ENCODE measurements around the gene NLGN2.

DNA sequence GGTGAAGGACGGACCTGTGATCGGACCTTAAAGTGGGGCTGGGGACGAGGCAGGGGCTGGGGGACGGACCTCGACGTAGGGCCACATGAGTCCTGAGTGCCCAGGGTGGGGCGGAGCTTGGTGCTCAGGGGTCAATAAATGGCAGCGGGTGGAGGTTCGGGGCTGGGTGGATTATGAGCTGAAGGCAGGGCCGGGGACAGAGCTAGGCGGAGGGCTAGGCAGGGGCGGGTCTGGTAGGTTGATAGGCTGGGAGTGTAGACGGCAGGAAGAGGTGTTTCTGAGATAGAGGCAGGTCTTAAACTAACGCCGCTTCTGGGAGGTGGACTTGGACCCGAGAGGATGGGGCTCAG, 37.9 kb downstream of the NLGN2 start:
- TF ChIP-seq, protein P1, sequence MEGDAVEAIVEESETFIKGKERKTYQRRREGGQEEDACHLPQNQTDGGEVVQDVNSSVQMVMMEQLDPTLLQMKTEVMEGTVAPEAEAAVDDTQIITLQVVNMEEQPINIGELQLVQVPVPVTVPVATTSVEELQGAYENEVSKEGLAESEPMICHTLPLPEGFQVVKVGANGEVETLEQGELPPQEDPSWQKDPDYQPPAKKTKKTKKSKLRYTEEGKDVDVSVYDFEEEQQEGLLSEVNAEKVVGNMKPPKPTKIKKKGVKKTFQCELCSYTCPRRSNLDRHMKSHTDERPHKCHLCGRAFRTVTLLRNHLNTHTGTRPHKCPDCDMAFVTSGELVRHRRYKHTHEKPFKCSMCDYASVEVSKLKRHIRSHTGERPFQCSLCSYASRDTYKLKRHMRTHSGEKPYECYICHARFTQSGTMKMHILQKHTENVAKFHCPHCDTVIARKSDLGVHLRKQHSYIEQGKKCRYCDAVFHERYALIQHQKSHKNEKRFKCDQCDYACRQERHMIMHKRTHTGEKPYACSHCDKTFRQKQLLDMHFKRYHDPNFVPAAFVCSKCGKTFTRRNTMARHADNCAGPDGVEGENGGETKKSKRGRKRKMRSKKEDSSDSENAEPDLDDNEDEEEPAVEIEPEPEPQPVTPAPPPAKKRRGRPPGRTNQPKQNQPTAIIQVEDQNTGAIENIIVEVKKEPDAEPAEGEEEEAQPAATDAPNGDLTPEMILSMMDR (IDR thresholded peaks at IDR 0.05; ENCODE audit: insufficient read depth, low read length): no peak
- TF ChIP-seq, protein P2, sequence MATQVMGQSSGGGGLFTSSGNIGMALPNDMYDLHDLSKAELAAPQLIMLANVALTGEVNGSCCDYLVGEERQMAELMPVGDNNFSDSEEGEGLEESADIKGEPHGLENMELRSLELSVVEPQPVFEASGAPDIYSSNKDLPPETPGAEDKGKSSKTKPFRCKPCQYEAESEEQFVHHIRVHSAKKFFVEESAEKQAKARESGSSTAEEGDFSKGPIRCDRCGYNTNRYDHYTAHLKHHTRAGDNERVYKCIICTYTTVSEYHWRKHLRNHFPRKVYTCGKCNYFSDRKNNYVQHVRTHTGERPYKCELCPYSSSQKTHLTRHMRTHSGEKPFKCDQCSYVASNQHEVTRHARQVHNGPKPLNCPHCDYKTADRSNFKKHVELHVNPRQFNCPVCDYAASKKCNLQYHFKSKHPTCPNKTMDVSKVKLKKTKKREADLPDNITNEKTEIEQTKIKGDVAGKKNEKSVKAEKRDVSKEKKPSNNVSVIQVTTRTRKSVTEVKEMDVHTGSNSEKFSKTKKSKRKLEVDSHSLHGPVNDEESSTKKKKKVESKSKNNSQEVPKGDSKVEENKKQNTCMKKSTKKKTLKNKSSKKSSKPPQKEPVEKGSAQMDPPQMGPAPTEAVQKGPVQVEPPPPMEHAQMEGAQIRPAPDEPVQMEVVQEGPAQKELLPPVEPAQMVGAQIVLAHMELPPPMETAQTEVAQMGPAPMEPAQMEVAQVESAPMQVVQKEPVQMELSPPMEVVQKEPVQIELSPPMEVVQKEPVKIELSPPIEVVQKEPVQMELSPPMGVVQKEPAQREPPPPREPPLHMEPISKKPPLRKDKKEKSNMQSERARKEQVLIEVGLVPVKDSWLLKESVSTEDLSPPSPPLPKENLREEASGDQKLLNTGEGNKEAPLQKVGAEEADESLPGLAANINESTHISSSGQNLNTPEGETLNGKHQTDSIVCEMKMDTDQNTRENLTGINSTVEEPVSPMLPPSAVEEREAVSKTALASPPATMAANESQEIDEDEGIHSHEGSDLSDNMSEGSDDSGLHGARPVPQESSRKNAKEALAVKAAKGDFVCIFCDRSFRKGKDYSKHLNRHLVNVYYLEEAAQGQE (IDR thresholded peaks at IDR 0.05; ENCODE audit: insufficient replicate concordance, low read depth): no peak
- TF ChIP-seq POLR2AphosphoS5 (IDR thresholded peaks at IDR 0.05; ENCODE audit: low read depth) (no peak), SPI1 (IDR thresholded peaks at IDR 0.05; ENCODE audit: borderline replicate concordance, low read depth) (no peak), GABPA (IDR thresholded peaks at IDR 0.05; ENCODE audit: low read depth) (no peak)

All from HL-60 (cell line).